Stimulated activated CD4-positive, alpha-beta T cell treated with anti-CD3 and anti-CD28 coated beads, Interleukin-1b, Interleukin-23, amount 100 ng/mL, for 24 hours (primary cell): ENCODE measurements around the gene FAM180A.
"Not testable (repeated sequence)": the region's sequence is repeated elsewhere in the genome, so short reads cannot be mapped to it uniquely, and the experiment has no call there.

ENCODE experiments used
- DNase-seq, 4 experiments: peaks; one replicate each; pipeline ENCODE4 v3.0.0-alpha.2; 2020; ENCODE audit warnings: low read depth in 4 of 4, low spot score in 1 of 4

FAM180A gene

GRCh38 chr7:135742371-135742770, 6.2 kb downstream of the FAM180A start:
- DNase-seq = no peak

- DNase-seq = no peak
These were observed 6.7 kb downstream of the FAM180A start for GRCh38 chr7:135741905-135742304.

GRCh38 chr7:135740889-135741288, 7.7 kb downstream of the FAM180A start:
- no peak for DNase-seq

GRCh38 chr7:135737306-135737647, 11.3 kb downstream of the FAM180A start:
- DNase-seq = not testable (repeated sequence)

GRCh38 chr7:135736586-135737305, 11.9 kb downstream of the FAM180A start:
- no peak for DNase-seq

GRCh38 chr7:135734343-135734689, 14.3 kb downstream of the FAM180A start:
- DNase-seq = no peak

GRCh38 chr7:135733603-135734342, 14.8 kb downstream of the FAM180A start:
- no peak for DNase-seq

GRCh38 chr7:135731131-135731530, 17.5 kb downstream of the FAM180A start:
- DNase-seq = no peak

GRCh38 chr7:135729230-135729629, 19.4 kb downstream of the FAM180A start:
- DNase-seq = no peak

GRCh38 chr7:135728136-135728669, 20.4 kb downstream of the FAM180A start, which contains the start of gene SLC13A4:
Gene SLC13A4 (minus strand): TSS chr7:135728186. CDS start chr7:135727496, 690 bp downstream.
- DNase-seq = no peak

GRCh38 chr7:135726911-135727673, 21.5 kb downstream of the FAM180A start:
- no peak for DNase-seq

GRCh38 chr7:135726276-135726788, 22.3 kb downstream of the FAM180A start:
- DNase-seq = no peak

GRCh38 chr7:135723411-135723810, 25.2 kb downstream of the FAM180A start:
- DNase-seq = no peak

- no peak for DNase-seq
These were observed 27.3 kb downstream of the FAM180A start for GRCh38 chr7:135721198-135721820.

- no peak for DNase-seq
These were observed 28.9 kb downstream of the FAM180A start for GRCh38 chr7:135719688-135720087.

GRCh38 chr7:135718794-135719437, 29.7 kb downstream of the FAM180A start:
- DNase-seq = no peak

- no peak for DNase-seq
These were observed 30.4 kb downstream of the FAM180A start for GRCh38 chr7:135718219-135718618.

- DNase-seq = no peak
These were observed 30.9 kb downstream of the FAM180A start for GRCh38 chr7:135717693-135718092.

GRCh38 chr7:135716677-135717238, 31.9 kb downstream of the FAM180A start:
- no peak for DNase-seq

GRCh38 chr7:135715673-135716072, 32.9 kb downstream of the FAM180A start:
- DNase-seq = no peak
